Temporal lobe (tissue), 1 donor: Measurements from ENCODE around the gene PPM1J. TPM values are rescaled to one million over a fixed set of nuclear protein-coding genes. Genes with fewer than 3 reads are reported as not detected.

ENCODE experiments used
- total RNA-seq: library from RNA; depleted of rRNA; stranded (reverse); fragments of >200 nt; gene quantifications from one replicate; pipeline ENCODE4 v1.2.3, GENCODE V29; 2014

PPM1J gene
- total RNA-seq, 1 donor from 2014 or later, result 4.9 TPM

Other genes starting within 250 kb of the PPM1J start
- gene WNT2B, start 206.4 kb downstream of the PPM1J start, total RNA-seq, result 1.5 TPM
- 26.1 TPM for gene ST7L, start 96.2 kb downstream of the PPM1J start, total RNA-seq
- 66.4 TPM for gene CAPZA1, start 95.5 kb downstream of the PPM1J start, total RNA-seq
- gene MOV10, start 40.7 kb downstream of the PPM1J start, total RNA-seq, result 3.7 TPM
- 26.3 TPM for gene RHOC, start 8.2 kb downstream of the PPM1J start, total RNA-seq
- 43.5 TPM for gene SLC16A1, start 240.9 kb upstream of the PPM1J start, total RNA-seq